Uterus (tissue), 4 donors: ENCODE measurements around the gene TBX6. TPM values are rescaled to one million over a fixed set of nuclear protein-coding genes. Genes with fewer than 3 reads are reported as not detected.

Experiments
- DNase-seq, 2 donors: peaks; one replicate each; pipeline ENCODE4 v3.0.0-alpha.2; 2019 to 2020
- H3K27ac ChIP-seq, 2 donors: fragments of 200-600 bp; sonication (generic); 1 replicate in 1 of 2; 2 replicates in 1 of 2; pipeline ENCODE4 v1.5.1; 2016 to 2018
- H3K27me3 ChIP-seq, 2 donors: fragments of 200-600 bp; sonication (generic); one replicate each; pipeline ENCODE4 v1.5.1; 2018 to 2019; ENCODE audit warnings: control low read depth in 1 of 2
- H3K36me3 ChIP-seq, 2 donors: fragments of 200-600 bp; sonication (generic); one replicate each; pipeline ENCODE4 v1.5.1; 2019; ENCODE audit warnings: control low read depth in 1 of 2
- H3K4me1 ChIP-seq, 2 donors: fragments of 200-600 bp; sonication (generic); one replicate each; pipeline ENCODE4 v1.5.1; 2018 to 2019; ENCODE audit warnings: control low read depth in 1 of 2
- H3K4me3 ChIP-seq, 2 donors: fragments of 200-600 bp; sonication (generic); 1 replicate in 1 of 2; 2 replicates in 1 of 2; pipeline ENCODE4 v1.5.1; 2018 to 2019; ENCODE audit warnings: mild to moderate bottlenecking in 1 of 2
- H3K9me3 ChIP-seq, 2 donors: fragments of 200-600 bp; sonication (generic); one replicate each; pipeline ENCODE4 v1.5.1; 2019; ENCODE audit warnings: control low read depth in 1 of 2
- CTCF ChIP-seq, 4 experiments: fragments of 200-600 bp in 2 of 4; fragments of 450-650 bp in 2 of 4; sonication (generic) in 2 of 4; IDR thresholded peaks; one replicate each; pipeline ENCODE4 v1.5.1; 2016 to 2019; ENCODE audit warnings: antibody characterized with exemption in 4 of 4, mild to moderate bottlenecking in 2 of 4, moderate library complexity in 1 of 4
- POLR2A ChIP-seq, 2 donors: fragments of 450-650 bp; IDR thresholded peaks; one replicate each; pipeline ENCODE4 v1.6.1; 2016; ENCODE audit warnings: antibody characterized with exemption in 2 of 2, mild to moderate bottlenecking in 1 of 2, moderate library complexity in 1 of 2
- intact Hi-C: fragments of 100-400 bp; cut with DNase I; formaldehyde crosslinking; loops from one replicate; pipeline ENCODE4 v1.15.1; 2023; ENCODE audit warnings: low total_unique reads
- total RNA-seq, 4 donors: library from RNA; depleted of rRNA in 3 of 4; stranded (reverse); fragments of >200 nt in 3 of 4; gene quantifications; one replicate each; pipeline versions ENCODE4 v1.1.0 to v1.2.4, GENCODE V29; 2014 to 2023
- donor health status: DM: yes; HTN: yes; CAD: no.

TBX6 gene
- total RNA-seq, 4 donors from 2014 or later: 0.21 to 1.3 TPM; not detected in 2

- intact Hi-C loops: loop anchor here (5.0 kb wide), 1 partner anchor 49 kb away; no protein-coding TSS in a partner anchor
- Histone ChIP-seq H3K27me3 (no peaks in the 10 kb centered on the region), H3K4me3 (no peak overlapping the region), H3K27ac (peak overlapping the region; percentile 34 to 56), H3K36me3 (no peaks in the 10 kb centered on the region), H3K4me1 (no peaks in the 10 kb centered on the region), H3K9me3 (no peaks in the 10 kb centered on the region)
- DNase-seq: no peak
- TF ChIP-seq POLR2A (IDR thresholded peaks at IDR 0.05) (no peak), CTCF (IDR thresholded peaks at IDR 0.05) (no peak)
Observed at GRCh38 chr16:30085820-30086219, 5.9 kb downstream of the TBX6 start.

GRCh38 chr16:30085247-30085646 lies 6.5 kb downstream of the TBX6 start:
- no peaks in the 10 kb centered on the region for H3K27me3 ChIP-seq
- no peak overlapping the region for H3K4me3 ChIP-seq
- H3K36me3 ChIP-seq: no peaks in the 10 kb centered on the region
- intact Hi-C loops: loop anchor here (5.0 kb wide), 1 partner anchor 48 kb away; no protein-coding TSS in a partner anchor
- TF ChIP-seq CTCF (IDR thresholded peaks at IDR 0.05): no peak
- no peak for TF ChIP-seq POLR2A (IDR thresholded peaks at IDR 0.05)
- no peak for DNase-seq
- peak overlapping the region; percentile 34 to 56 for H3K27ac ChIP-seq
- H3K9me3 ChIP-seq: no peaks in the 10 kb centered on the region
- no peaks in the 10 kb centered on the region for H3K4me1 ChIP-seq

GRCh38 chr16:30084816-30085159 lies 6.9 kb downstream of the TBX6 start:
- TF ChIP-seq POLR2A (IDR thresholded peaks at IDR 0.05): no peak
- TF ChIP-seq CTCF (IDR thresholded peaks at IDR 0.05): no peak
- Histone ChIP-seq H3K36me3 (no peaks in the 10 kb centered on the region), H3K4me1 (no peaks in the 10 kb centered on the region), H3K27ac (peak overlapping the region; percentile 34 to 56), H3K9me3 (no peaks in the 10 kb centered on the region), H3K27me3 (no peaks in the 10 kb centered on the region), H3K4me3 (no peak overlapping the region)
- DNase-seq: peak; percentile 55 to 59
- intact Hi-C loops: loop anchor here (5.0 kb wide), 1 partner anchor 47 kb away; no protein-coding TSS in a partner anchor

GRCh38 chr16:30084096-30084815 lies 7.5 kb downstream of the TBX6 start:
- H3K9me3 ChIP-seq: no peaks in the 10 kb centered on the region
- H3K4me3 ChIP-seq: no peak overlapping the region
- H3K27me3 ChIP-seq: no peaks in the 10 kb centered on the region
- peak overlapping the region; percentile 34 to 56 for H3K27ac ChIP-seq
- intact Hi-C loops: no loop called here
- no peak for TF ChIP-seq POLR2A (IDR thresholded peaks at IDR 0.05)
- TF ChIP-seq CTCF (IDR thresholded peaks at IDR 0.05): no peak
- no peaks in the 10 kb centered on the region for H3K36me3 ChIP-seq
- no peak for DNase-seq
- no peaks in the 10 kb centered on the region for H3K4me1 ChIP-seq

GRCh38 chr16:30083216-30084055 lies 8.3 kb downstream of the TBX6 start:
- H3K4me3 ChIP-seq: no peak overlapping the region
- no peak overlapping the region for H3K27ac ChIP-seq
- no peaks in the 10 kb centered on the region for H3K27me3 ChIP-seq
- TF ChIP-seq POLR2A (IDR thresholded peaks at IDR 0.05) (no peak), CTCF (IDR thresholded peaks at IDR 0.05) (no peak)
- H3K4me1 ChIP-seq: no peaks in the 10 kb centered on the region
- no peaks in the 10 kb centered on the region for H3K9me3 ChIP-seq
- no peaks in the 10 kb centered on the region for H3K36me3 ChIP-seq
- DNase-seq: no peak
- intact Hi-C loops: no loop called here
